Measurements from ENCODE around the gene PGM5.

The PGM5 gene

DNA sequence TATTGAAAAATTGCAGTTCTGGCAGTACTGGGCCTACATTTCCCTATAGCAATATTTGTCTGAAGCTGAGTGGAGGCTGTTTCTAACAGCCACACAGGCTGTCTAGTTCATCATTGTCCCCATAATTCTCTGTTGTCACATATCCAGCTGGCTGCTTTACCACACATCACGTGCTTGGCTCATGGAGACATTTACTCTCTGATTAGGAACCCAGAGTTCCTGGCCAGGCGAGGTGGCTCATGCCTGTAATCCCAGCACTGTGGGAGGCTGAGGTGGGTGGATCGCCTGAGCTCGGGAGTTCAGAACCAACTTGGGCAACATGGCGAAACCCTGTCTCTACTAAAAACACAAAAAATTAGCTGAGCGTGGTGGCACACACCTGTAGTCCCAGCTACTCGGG, 81.4 kb downstream of the PGM5 start:
- TF ChIP-seq SPI1 (IDR thresholded peaks at IDR 0.05; ENCODE audit: low read depth, low read length): no peak
- TF ChIP-seq POLR2A (IDR thresholded peaks at IDR 0.05; ENCODE audit: low read depth, low read length): no peak
- TF ChIP-seq PAX5 (IDR thresholded peaks at IDR 0.05; ENCODE audit: insufficient read depth, low read length, severe bottlenecking): no peak
- no peak for TF ChIP-seq POU2F2 (IDR thresholded peaks at IDR 0.05; ENCODE audit: low read depth, low read length)
- TF ChIP-seq TAF1 (IDR thresholded peaks at IDR 0.05; ENCODE audit: low read depth, low read length): no peak
- TF ChIP-seq POLR2AphosphoS5 (IDR thresholded peaks at IDR 0.05; ENCODE audit: low read depth, low read length): no peak
- FAIRE-seq (no peak), DNase-seq (ENCODE audit: insufficient read length, low spot score) (no peak)

DNA sequence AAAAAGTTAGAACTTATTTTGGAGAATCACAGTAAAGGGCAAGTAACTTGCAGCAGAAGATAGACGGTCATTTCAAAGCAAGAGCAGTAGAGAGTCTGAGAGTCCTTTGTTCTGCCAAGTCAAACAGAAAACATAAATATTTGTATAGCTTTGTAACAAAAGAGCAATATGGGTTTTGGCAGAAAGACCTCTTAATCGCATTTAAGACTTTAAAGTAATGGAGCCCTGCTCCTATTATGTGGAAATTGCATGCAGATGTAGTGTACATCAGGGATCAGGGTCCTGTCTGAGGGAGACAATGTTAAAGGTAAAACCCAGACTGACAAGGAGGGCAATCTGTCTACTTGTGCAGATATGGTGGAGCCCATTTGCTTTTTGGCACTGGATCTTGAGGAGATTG, 87.2 kb downstream of the PGM5 start:
- TF ChIP-seq PAX5 (IDR thresholded peaks at IDR 0.05; ENCODE audit: insufficient read depth, low read length, severe bottlenecking) (no peak), SPI1 (IDR thresholded peaks at IDR 0.05; ENCODE audit: low read depth, low read length) (no peak), POLR2A (IDR thresholded peaks at IDR 0.05; ENCODE audit: low read depth, low read length) (no peak), POU2F2 (IDR thresholded peaks at IDR 0.05; ENCODE audit: low read depth, low read length) (no peak), POLR2AphosphoS5 (IDR thresholded peaks at IDR 0.05; ENCODE audit: low read depth, low read length) (no peak), TAF1 (IDR thresholded peaks at IDR 0.05; ENCODE audit: low read depth, low read length) (no peak)
- DNase-seq (ENCODE audit: insufficient read length, low spot score): no peak
- FAIRE-seq: no peak

DNA sequence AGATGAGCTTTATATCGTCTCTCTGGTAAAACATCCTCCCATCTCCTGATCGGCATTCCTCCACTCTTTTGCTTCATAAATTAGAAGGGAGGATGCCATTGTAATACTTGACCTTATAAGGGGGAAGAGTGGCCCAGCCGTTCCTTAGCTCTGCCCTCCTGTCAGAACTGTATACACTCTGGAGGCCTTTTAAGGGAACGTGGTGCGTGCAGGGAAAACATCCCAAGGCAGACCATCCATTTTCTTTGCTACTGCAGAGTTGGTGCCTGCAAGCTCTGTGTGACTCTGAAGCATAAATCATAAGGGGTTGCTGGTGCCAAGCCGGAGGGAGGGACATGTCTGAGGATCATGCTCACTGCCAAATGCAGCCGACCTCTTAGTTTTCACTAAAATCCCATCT, 90.4 kb downstream of the PGM5 start:
- TF ChIP-seq SPI1 (IDR thresholded peaks at IDR 0.05; ENCODE audit: low read depth, low read length) (no peak), TAF1 (IDR thresholded peaks at IDR 0.05; ENCODE audit: low read depth, low read length) (no peak)
- FAIRE-seq (no peak), DNase-seq (ENCODE audit: insufficient read length, low spot score) (no peak)

- no peak for DNase-seq (ENCODE audit: insufficient read length, low spot score)
- no peak for TF ChIP-seq POU2F2 (IDR thresholded peaks at IDR 0.05; ENCODE audit: low read depth, low read length)
- no peak for TF ChIP-seq POLR2A (IDR thresholded peaks at IDR 0.05; ENCODE audit: low read depth, low read length)
- TF ChIP-seq POLR2AphosphoS5 (IDR thresholded peaks at IDR 0.05; ENCODE audit: low read depth, low read length): no peak
- no peak for FAIRE-seq
Measured at GRCh38 chr9:68447611-68448010, 91.2 kb downstream of the PGM5 start.

DNA sequence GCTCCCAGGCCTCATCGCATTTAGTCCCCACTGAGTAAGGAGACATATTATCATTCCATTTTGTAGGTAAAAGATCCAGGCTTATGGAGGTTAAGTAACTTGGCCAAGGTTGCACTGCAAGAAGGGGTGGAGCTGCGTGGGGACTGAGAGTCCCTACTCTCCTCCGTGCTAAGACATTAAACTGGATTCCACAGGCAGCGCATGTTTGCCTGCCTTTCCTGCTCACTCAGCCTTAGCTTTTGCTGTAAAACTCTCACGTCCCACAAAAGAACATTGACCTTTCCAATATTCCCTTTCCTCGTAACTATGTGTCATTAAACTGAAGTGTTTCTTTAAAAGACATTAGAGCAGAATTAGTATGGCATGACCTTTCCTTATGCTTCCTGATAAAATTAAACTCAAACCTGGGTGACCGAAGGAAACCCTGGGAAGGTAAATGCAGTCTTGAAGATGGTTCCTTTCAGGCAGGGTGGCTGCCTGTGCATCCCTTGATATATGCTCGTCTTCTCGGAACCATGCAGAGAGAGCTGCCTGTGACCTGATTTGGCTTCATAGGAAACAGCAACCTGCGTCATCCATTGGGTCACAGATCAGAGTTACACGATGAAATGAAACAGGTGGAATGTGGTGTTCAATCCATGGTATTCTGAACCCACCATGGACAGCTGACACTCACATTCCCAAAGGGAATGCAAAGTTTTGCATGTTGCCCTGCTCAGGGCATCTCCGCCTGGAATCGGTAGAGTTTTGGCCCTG, 98.3 kb downstream of the PGM5 start:
- FAIRE-seq: no peak
- no peak for DNase-seq (ENCODE audit: insufficient read length, low spot score)
- TF ChIP-seq POU2F2 (IDR thresholded peaks at IDR 0.05; ENCODE audit: low read depth, low read length) (no peak), PAX5 (IDR thresholded peaks at IDR 0.05; ENCODE audit: insufficient read depth, low read length, severe bottlenecking) (no peak), POLR2A (IDR thresholded peaks at IDR 0.05; ENCODE audit: low read depth, low read length) (no peak), SPI1 (IDR thresholded peaks at IDR 0.05; ENCODE audit: low read depth, low read length) (no peak), TAF1 (IDR thresholded peaks at IDR 0.05; ENCODE audit: low read depth, low read length) (no peak), POLR2AphosphoS5 (IDR thresholded peaks at IDR 0.05; ENCODE audit: low read depth, low read length) (no peak)

DNA sequence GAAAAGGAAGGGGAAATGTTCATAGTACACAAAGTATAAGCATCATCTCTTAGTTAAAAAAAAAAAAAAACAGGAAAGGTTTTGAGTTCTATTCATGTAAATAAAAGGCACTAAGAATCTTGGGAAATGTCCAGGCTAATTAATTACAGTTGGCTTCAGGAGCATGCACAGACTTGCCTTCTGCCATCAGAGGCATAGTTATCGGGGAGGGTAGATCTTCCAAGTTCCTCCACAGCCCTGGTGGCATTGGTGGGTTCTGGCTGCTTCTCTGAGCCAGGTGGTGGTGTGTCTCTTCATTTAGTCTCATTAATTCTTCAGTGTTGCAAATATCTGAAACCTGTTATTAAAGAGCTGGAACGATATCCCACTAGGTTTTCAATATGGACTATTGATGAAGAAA, 99.0 kb downstream of the PGM5 start:
- no peak for DNase-seq (ENCODE audit: insufficient read length, low spot score)
- FAIRE-seq: no peak
- TF ChIP-seq POU2F2 (IDR thresholded peaks at IDR 0.05; ENCODE audit: low read depth, low read length) (no peak), TAF1 (IDR thresholded peaks at IDR 0.05; ENCODE audit: low read depth, low read length) (no peak), POLR2AphosphoS5 (IDR thresholded peaks at IDR 0.05; ENCODE audit: low read depth, low read length) (no peak), SPI1 (IDR thresholded peaks at IDR 0.05; ENCODE audit: low read depth, low read length) (no peak), PAX5 (IDR thresholded peaks at IDR 0.05; ENCODE audit: insufficient read depth, low read length, severe bottlenecking) (no peak), POLR2A (IDR thresholded peaks at IDR 0.05; ENCODE audit: low read depth, low read length) (no peak)

- DNase-seq (ENCODE audit: insufficient read length, low spot score): no peak
- TF ChIP-seq POLR2AphosphoS5 (IDR thresholded peaks at IDR 0.05; ENCODE audit: low read depth, low read length): no peak
- TF ChIP-seq POLR2A (IDR thresholded peaks at IDR 0.05; ENCODE audit: low read depth, low read length): no peak
- TF ChIP-seq PAX5 (IDR thresholded peaks at IDR 0.05; ENCODE audit: insufficient read depth, low read length, severe bottlenecking): no peak
- no peak for TF ChIP-seq POU2F2 (IDR thresholded peaks at IDR 0.05; ENCODE audit: low read depth, low read length)
- TF ChIP-seq SPI1 (IDR thresholded peaks at IDR 0.05; ENCODE audit: low read depth, low read length): no peak
- no peak for TF ChIP-seq TAF1 (IDR thresholded peaks at IDR 0.05; ENCODE audit: low read depth, low read length)
- FAIRE-seq: no peak
Measured at GRCh38 chr9:68457803-68458202, 101.4 kb downstream of the PGM5 start.

- FAIRE-seq (no peak), DNase-seq (ENCODE audit: insufficient read length, low spot score) (no peak)
- TF ChIP-seq POLR2A (IDR thresholded peaks at IDR 0.05; ENCODE audit: low read depth, low read length): no peak
- no peak for TF ChIP-seq POLR2AphosphoS5 (IDR thresholded peaks at IDR 0.05; ENCODE audit: low read depth, low read length)
- no peak for TF ChIP-seq POU2F2 (IDR thresholded peaks at IDR 0.05; ENCODE audit: low read depth, low read length)
- TF ChIP-seq PAX5 (IDR thresholded peaks at IDR 0.05; ENCODE audit: insufficient read depth, low read length, severe bottlenecking): no peak
- TF ChIP-seq SPI1 (IDR thresholded peaks at IDR 0.05; ENCODE audit: low read depth, low read length): no peak
- no peak for TF ChIP-seq TAF1 (IDR thresholded peaks at IDR 0.05; ENCODE audit: low read depth, low read length)
Measured at GRCh38 chr9:68458918-68459317, 102.5 kb downstream of the PGM5 start.

GRCh38 chr9:68462105-68462775, 105.8 kb downstream of the PGM5 start:
- no peak for FAIRE-seq
- DNase-seq (ENCODE audit: insufficient read length, low spot score): no peak
- TF ChIP-seq POLR2AphosphoS5 (IDR thresholded peaks at IDR 0.05; ENCODE audit: low read depth, low read length) (no peak), PAX5 (IDR thresholded peaks at IDR 0.05; ENCODE audit: insufficient read depth, low read length, severe bottlenecking) (no peak), TAF1 (IDR thresholded peaks at IDR 0.05; ENCODE audit: low read depth, low read length) (no peak), SPI1 (IDR thresholded peaks at IDR 0.05; ENCODE audit: low read depth, low read length) (no peak), POLR2A (IDR thresholded peaks at IDR 0.05; ENCODE audit: low read depth, low read length) (no peak)

GRCh38 chr9:68470067-68470466, 113.7 kb downstream of the PGM5 start:
- no peak for FAIRE-seq
- TF ChIP-seq POLR2AphosphoS5 (IDR thresholded peaks at IDR 0.05; ENCODE audit: low read depth, low read length): no peak
- TF ChIP-seq PAX5 (IDR thresholded peaks at IDR 0.05; ENCODE audit: insufficient read depth, low read length, severe bottlenecking): no peak
- no peak for TF ChIP-seq POLR2A (IDR thresholded peaks at IDR 0.05; ENCODE audit: low read depth, low read length)
- TF ChIP-seq POU2F2 (IDR thresholded peaks at IDR 0.05; ENCODE audit: low read depth, low read length): no peak
- no peak for TF ChIP-seq TAF1 (IDR thresholded peaks at IDR 0.05; ENCODE audit: low read depth, low read length)
- TF ChIP-seq SPI1 (IDR thresholded peaks at IDR 0.05; ENCODE audit: low read depth, low read length): no peak

More at GRCh38 chr9:68470067-68470466, 113.7 kb downstream of the PGM5 start:
- no peak for DNase-seq (ENCODE audit: insufficient read length, low spot score)
